Femur (tissue), 1 donor: ENCODE measurements around the gene QPCT.
"Not testable (repeated sequence)": the region's sequence is repeated elsewhere in the genome, so short reads cannot be mapped to it uniquely, and the experiment has no call there.

ENCODE experiments used
- DNase-seq: peaks from one replicate; pipeline ENCODE4 v3.0.0-alpha.2; 2017

QPCT gene

DNA sequence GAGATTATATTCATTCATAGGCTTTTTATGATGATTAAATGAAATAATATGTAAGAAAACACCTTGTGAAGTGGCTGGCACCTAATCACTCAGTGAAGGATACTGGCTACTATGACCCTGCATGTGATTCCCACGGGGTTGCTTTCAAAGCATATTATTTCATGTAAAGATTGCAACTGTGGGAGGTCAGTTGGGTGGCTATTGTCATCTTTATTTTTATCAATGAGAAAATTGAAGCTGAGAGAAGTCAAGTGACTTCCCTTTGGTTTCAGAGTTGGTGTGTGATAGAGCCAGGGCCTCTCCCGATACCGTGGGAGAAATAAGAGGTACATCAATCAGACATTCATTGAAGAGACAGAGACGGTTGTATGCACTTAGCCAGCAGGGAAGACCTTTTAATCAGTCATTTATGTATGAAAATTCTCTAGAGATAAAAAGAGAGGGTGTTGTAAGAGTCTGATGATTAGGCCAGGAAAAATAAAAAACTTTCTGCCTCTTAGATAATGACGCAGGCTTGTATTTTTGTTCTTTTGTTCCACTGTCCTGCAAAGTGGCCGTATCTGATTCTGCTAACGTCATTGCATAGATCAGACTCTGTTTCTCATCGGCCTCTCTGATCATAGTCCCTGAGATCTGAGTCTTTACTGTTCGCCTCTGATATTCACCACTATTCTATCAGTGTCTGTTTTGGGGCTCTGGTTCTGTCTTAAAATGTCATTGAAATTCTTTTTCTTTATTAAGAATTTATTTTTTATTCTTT lies 50.5 kb downstream of the QPCT start:
- DNase-seq, result no peak

- no peak for DNase-seq
These were observed 52.6 kb downstream of the QPCT start for GRCh38 chr2:37396890-37397565.

DNA sequence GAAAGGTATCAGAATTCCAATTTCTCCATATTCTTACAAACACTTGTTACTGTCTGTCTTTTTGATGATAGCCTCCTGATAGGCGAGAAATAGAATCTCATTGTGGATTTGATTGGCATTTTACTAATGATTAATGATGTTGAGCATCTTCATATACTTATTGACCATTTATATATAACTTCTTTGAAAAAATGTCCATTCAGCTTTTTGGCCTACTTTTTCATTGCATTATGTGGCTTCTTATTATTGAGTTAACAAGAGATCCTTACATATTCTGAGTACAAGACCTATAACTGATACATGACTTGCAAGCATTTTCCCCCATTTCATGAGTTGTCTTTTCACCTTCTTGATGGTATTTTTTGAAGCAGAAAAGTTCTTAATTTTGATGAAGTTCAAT lies 54.6 kb downstream of the QPCT start:
- DNase-seq, result no peak

- no peak for DNase-seq
These were observed 55.6 kb downstream of the QPCT start for GRCh38 chr2:37400041-37400440.

DNA sequence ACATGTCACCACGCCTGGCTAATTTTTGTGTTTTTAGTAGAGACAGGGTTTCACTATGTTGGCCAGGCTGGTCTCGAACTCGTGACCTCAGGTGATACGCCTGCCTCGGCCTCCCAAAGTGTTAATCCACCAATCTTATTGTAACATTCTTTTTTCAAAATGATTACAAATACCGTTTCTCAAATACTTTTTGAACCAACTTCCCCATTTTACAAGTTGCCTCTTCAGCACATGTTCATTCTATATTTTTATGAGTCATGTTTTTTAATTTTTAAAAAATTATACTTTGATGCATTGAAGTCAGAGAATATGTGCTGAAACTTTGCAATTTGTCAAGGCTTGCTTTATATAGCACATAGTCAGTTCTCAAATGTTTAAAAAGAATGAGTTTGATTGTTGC lies 58.2 kb downstream of the QPCT start:
- DNase-seq, result no peak

DNA sequence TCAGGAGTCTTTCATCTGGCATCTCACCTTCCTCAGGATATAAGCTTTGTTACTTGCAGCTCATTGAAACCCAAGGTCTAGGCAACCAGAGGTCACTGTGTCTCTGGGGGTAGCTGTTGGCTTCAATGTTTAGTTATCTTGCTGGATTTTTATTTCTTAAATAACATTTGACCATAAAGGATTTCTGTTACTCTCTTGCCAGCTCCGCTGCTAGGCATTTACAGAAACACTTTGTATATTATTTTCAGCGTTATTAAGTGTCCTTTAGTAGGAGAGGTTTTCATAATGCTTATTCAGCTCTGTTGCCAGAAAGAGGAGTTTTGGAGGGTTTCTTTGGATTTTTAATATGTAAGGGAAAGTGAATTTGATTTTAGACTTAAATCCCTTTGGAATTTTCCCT lies 61.4 kb downstream of the QPCT start:
- DNase-seq, result no peak

DNA sequence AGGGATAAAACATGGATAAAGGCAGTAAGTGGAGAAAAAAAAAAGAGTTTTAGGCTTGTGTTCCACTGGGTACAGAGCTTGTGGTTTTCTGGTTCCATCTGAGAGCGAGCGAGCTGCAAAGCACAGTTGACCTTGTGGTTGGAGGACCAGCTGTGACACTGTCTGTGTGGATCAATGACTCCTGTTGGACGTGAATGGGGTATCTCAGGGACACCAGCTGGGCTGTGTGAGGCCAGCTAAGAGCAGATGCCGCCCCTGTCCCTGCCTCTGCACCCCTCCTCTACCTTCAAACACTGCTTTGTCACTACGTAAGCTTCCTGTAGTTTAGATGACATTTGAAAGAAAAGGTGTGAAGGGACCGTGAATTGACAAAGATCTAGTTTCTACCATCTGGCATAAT lies 67.8 kb downstream of the QPCT start:
- DNase-seq, result no peak

DNA sequence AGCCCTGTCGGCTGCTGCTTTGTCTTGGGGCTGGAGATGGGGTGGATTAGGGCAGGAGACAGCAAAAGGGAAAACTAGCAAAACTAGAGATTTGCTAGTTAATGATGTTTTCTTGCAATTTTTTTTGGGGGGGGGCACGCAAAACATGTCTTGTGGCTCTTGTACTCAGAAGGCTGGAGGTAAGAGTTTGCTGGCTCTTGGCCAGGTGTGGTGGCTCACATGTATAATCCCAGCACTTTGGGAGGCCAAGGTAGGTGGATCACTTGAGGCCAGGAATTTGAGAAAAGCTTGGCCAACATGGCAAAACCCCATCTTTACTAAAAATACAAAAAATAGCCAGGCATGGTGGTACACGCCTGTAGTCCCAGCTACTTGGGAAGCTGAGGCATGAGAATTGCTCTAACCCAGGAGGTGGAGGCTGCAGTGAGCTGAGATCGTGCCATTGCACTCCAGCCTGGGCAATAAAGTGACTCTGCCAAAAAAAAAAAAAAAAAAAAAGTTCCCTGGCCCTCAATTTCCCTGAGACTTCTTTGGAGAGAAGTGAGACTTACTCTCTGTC lies 69.6 kb downstream of the QPCT start:
- DNase-seq, result not testable (repeated sequence)

DNA sequence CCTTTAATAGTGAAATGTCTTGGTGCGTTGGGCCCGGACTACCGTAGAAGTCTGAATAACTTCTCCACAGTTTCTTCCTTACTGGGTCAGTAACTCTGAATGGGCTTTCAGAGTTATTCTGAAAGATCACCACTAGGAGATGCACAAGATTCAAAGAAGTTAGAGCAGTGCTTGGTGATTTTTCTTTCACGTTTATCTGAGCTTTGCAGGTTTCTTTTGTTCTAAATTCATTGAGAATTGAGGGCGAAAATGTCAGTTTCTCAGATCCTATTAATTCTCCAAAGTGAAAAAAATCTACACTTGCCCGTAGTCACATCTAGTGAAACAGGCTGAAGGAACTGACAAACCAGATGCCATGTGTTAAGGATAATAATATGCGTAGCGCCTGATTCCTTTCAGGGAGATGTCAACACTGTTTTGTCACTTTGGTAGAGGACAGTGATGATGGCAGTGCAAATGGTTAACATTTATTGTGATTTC lies 70.1 kb downstream of the QPCT start:
- no peak for DNase-seq

- no peak for DNase-seq
These were observed 70.8 kb downstream of the QPCT start for GRCh38 chr2:37415128-37415820.

DNA sequence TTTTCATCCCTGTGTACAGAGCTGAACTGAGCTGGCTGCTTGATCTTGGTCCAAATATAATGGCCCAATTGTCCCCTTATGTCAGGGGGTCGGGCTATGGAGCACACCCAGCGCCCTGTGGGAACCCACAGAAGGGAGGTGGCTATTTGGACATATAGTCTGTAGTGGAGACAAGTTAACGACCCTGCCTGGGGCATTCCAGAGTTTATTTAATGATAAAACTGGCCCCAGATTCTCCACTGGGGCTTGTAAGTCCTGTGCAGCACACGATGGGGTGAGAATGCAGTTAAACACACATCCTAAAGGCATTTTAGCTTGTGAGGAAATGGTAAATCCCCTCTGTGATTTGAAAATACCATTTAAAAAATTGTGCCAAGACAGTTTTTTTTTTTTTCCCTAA lies 72.9 kb downstream of the QPCT start:
- no peak for DNase-seq

GRCh38 chr2:37418956-37419355 lies 74.5 kb downstream of the QPCT start:
- DNase-seq, result no peak

DNA sequence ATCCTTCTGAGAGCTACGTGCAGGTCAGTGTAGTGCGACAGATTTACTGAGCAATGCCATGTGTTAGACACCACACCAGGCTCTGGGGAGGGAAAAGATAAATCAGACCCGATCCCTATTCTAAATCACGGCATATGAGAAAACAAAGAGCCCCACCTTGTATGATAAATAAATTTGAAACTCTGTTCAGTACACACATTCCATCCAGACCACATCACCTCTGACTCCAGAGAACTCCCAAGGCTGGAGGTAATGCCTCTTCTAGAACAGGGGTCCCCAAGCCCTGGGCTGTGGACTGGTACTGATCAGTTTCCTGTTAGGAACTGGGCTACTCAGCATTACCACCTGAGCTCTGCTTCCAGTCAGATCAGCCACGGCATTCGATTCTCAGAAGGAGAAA lies 77.3 kb downstream of the QPCT start:
- no peak for DNase-seq

DNA sequence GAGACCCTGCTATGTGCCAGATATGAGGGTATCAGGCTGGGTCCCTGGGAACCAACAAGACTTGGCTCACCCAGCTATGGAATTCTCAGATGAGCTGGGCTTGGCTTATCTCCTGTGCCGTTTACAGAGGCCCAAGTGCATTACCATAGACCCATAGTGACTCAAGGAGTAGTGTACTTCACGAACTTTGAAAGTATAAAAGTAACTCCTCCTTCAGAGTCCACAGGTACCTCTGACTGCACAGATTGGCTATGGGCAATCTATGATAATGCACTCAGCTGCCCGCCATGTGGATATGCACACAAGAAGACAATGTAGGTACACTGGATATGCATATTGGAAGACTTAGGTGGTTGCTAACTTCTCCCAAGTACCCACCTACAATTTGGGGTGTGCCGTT lies 78.4 kb downstream of the QPCT start:
- no peak for DNase-seq
